Stimulated activated naive CD8-positive, alpha-beta T cell treated with anti-CD3 and anti-CD28 coated beads, Interleukin-15, amount 100 ng/mL, for 72 hours (primary cell): ENCODE measurements around the gene CHRNA4.
A peak's percentile ranks its signal among the peaks of the same experiment; 100 is the strongest.
"Not testable (repeated sequence)": the region's sequence is repeated elsewhere in the genome, so short reads cannot be mapped to it uniquely, and the experiment has no call there.

ENCODE experiments used
- ATAC-seq: fragments of 150-1000 bp; cut with Tn5 transposase; 2 replicates; pipeline ENCODE4 v1.10.0; 2021; ENCODE audit warnings: mild to moderate bottlenecking, moderate library complexity
- DNase-seq, 2 donors: peaks; one replicate each; pipeline ENCODE4 v3.0.0; 2021 to 2022
- H3K27ac Mint-ChIP-seq, 2 donors: one replicate each; pipeline ENCODE4 v1.8.0; 2022; ENCODE audit warnings: mild to moderate bottlenecking in 2 of 2, mixed read lengths in 2 of 2, moderate library complexity in 2 of 2
- H3K27me3 Mint-ChIP-seq: one replicate; pipeline ENCODE4 v1.8.0; 2022; ENCODE audit warnings: mixed read lengths
- H3K4me1 Mint-ChIP-seq: one replicate; pipeline ENCODE4 v1.8.0; 2022; ENCODE audit warnings: mild to moderate bottlenecking, mixed read lengths
- H3K4me3 Mint-ChIP-seq, 2 donors: one replicate each; pipeline ENCODE4 v1.8.0; 2022; ENCODE audit warnings: mild to moderate bottlenecking in 2 of 2, mixed read lengths in 2 of 2, moderate library complexity in 1 of 2
- H3K9me3 Mint-ChIP-seq, 2 donors: one replicate each; pipeline ENCODE4 v1.8.0; 2022; ENCODE audit warnings: mixed read lengths in 2 of 2

The CHRNA4 gene

DNA sequence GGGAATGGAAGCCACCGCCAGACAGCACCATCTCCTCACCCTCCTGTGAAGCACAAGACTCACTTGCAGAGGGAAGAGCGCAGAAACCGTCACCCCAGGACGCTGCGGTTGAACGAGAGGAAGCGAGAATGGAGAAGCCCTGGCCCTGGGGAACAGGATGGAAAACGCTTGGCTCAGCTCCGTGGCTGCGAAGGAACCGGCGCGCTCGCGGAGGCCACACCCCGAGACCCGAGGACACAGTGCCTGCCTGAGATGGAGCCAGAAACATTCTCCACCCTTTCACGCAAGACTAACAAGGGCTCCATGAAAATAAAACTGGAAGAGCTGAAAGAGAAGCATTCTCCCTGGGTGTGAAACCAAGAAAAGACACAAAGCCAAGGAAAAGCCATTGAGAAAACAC, 25.3 kb upstream of the CHRNA4 start:
- ATAC-seq: no peak
- DNase-seq: no peak
- Mint-ChIP-seq H3K9me3 (peaks cover 14 to 34% of the 10 kb centered on the region in 2 donors), H3K4me1 (no peaks in the 10 kb centered on the region), H3K27me3 (peaks cover 16% of the 10 kb centered on the region), H3K4me3 (no peak overlapping the region), H3K27ac (no peak overlapping the region)

DNA sequence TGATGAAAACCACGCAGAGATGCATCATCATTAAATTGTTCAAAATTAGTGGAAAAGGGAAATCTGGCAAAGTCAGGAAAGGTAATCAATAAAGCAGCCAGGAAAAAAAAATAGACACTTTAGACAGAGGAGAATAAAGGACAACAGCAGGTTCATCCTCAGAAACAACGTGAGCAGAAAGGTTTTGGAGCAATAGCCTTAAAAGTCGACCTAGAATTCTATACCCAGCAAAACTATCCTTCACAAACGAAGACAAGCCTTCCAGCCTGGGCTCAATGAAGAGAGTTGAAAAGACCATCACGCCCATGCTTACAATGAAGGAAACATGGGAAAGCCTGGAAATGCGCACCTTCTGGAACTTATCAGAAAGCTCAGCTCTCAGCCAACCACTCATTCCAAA, 24.7 kb upstream of the CHRNA4 start:
- Mint-ChIP-seq H3K27ac (no peak overlapping the region), H3K9me3 (peaks cover 14 to 34% of the 10 kb centered on the region in 2 donors), H3K4me3 (no peak overlapping the region), H3K27me3 (peaks cover 16% of the 10 kb centered on the region), H3K4me1 (no peaks in the 10 kb centered on the region)
- DNase-seq: no peak
- no peak for ATAC-seq

DNA sequence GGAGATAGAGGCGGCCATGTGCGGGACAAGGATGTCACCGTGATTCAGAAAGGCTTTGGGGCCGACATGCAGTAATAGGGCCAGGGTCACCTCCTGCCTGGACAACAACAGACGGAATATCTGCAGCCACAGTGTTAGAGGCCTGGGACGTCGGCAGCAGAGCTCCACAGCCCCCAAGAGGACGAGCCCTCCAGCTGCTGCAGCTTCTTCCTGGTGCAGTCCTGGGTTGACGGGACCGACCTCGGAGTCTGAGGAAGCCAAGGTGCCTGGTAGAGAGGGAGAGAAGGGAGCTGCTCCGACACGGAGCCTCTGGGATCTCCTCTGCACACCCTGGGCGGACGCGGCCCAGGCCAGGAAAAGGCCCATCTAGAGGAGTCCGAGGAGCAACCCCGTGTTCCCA, 23.2 kb upstream of the CHRNA4 start:
- peaks cover 14 to 34% of the 10 kb centered on the region in 2 donors for H3K9me3 Mint-ChIP-seq
- DNase-seq (no peak), ATAC-seq (no peak)
- H3K27ac Mint-ChIP-seq: no peak overlapping the region
- no peak overlapping the region for H3K4me3 Mint-ChIP-seq
- H3K27me3 Mint-ChIP-seq: peaks cover 26% of the 10 kb centered on the region
- no peaks in the 10 kb centered on the region for H3K4me1 Mint-ChIP-seq

DNA sequence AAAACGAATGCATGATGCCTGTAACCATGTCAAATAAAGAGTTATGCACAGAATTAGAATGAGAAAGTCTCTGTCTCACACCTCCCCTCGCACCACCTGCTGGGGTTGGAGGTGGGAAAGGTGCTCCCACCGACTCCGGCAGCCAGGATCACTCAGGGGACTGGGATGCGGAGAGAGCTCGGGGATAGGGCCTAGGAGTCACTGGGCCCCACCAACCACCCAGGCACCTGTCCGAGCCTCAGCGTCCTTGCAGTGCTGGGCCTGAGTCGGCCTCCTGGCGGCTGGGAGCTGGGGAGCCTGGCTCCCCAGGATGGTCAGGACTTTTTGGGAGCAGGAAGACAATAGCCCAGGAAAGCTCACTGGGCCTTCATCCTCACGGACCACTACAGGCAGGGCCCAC, 22.4 kb upstream of the CHRNA4 start:
- DNase-seq (no peak), ATAC-seq (no peak)
- H3K9me3 Mint-ChIP-seq: peaks cover 14 to 34% of the 10 kb centered on the region in 2 donors
- H3K4me3 Mint-ChIP-seq: no peak overlapping the region
- no peak overlapping the region for H3K27ac Mint-ChIP-seq
- H3K27me3 Mint-ChIP-seq: peaks cover 34% of the 10 kb centered on the region
- H3K4me1 Mint-ChIP-seq: no peaks in the 10 kb centered on the region

DNA sequence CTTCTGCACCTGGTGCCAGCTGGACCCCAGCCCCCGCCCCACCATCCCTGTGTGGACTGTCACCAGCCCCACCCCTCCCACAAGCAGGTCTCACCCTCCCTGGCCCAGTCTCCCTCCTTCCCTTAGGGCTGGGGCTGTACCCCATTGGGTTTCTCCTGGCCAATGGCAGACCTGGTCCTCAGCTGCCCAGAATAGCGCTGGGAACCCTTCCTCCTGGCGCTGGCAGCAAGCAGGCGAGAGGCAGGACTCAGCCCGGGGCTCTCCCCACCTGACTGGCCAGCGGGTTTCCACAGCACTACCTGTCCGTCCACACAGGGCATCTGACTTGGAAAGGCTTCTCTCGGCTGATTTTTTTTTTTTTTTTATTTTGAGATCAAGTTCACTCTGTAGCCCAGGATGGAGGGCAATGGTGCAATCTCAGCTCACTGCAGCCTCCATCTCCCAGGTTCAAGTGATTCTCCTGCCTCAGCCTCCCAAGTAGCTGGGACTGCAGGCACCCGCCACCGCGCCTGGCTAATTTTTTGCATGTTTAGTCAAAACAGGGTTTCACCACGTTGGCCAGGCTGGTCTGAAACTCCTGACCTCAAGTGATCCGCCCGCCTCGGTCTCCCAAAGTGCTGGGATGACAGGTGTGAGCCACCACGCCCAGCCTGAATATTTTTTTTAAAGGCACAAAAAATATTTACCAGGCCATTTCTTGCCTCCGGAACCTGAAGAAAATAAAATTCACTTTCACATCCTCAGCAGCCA, 21.6 kb upstream of the CHRNA4 start:
- Mint-ChIP-seq H3K27me3 (peaks cover 42% of the 10 kb centered on the region), H3K4me1 (no peaks in the 10 kb centered on the region), H3K4me3 (no peak overlapping the region), H3K9me3 (peaks cover 14 to 28% of the 10 kb centered on the region in 2 donors), H3K27ac (no peak overlapping the region)
- DNase-seq: no peak
- ATAC-seq: no peak

- H3K4me1 Mint-ChIP-seq: peaks cover 5% of the 10 kb centered on the region
- H3K4me3 Mint-ChIP-seq: no peak overlapping the region
- H3K27me3 Mint-ChIP-seq: peaks cover 51% of the 10 kb centered on the region
- H3K9me3 Mint-ChIP-seq: peaks cover 9 to 20% of the 10 kb centered on the region in 2 donors
- DNase-seq (peak; percentile 37 to 40), ATAC-seq (peak; percentile 46)
- H3K27ac Mint-ChIP-seq: no peak overlapping the region
These were observed 20.8 kb upstream of the CHRNA4 start for GRCh38 chr20:63381781-63382431.

GRCh38 chr20:63380346-63380870, 19.3 kb upstream of the CHRNA4 start:
- DNase-seq (no peak), ATAC-seq (no peak)
- Mint-ChIP-seq H3K9me3 (peaks cover 3 to 5% of the 10 kb centered on the region in 2 donors), H3K4me3 (no peak overlapping the region), H3K27ac (no peak overlapping the region), H3K27me3 (peaks cover 56% of the 10 kb centered on the region), H3K4me1 (peaks cover 5% of the 10 kb centered on the region)

- not testable (repeated sequence) for DNase-seq, ATAC-seq, H3K9me3 Mint-ChIP-seq, H3K4me3 Mint-ChIP-seq, H3K4me1 Mint-ChIP-seq, H3K27ac Mint-ChIP-seq
- H3K27me3 Mint-ChIP-seq: peaks cover 56% of the 10 kb centered on the region
These were observed 18.7 kb upstream of the CHRNA4 start for GRCh38 chr20:63379872-63380271.

DNA sequence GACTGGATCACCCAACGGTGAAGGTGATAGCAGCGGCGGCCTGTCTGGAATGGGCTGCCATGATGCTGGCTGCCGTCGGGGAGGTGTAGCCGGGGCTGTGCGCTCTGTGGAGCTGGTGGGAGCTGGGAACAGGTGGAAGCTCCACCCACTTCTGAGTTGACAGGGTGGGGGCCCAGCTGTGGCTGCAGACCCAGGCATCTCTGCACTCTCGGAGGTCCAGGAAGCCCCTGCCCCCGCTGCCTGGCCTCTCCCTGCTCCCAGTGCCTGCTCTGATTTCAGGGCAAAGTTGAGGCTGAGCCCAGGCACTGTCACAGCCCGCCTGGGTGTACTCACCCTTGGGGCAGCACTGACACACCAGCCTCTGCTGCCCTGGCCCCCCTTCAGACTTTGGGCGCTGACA, 18.1 kb upstream of the CHRNA4 start:
- Mint-ChIP-seq H3K4me1 (peaks cover 5% of the 10 kb centered on the region), H3K4me3 (no peak overlapping the region), H3K27ac (no peak overlapping the region), H3K9me3 (no peaks in the 10 kb centered on the region), H3K27me3 (peaks cover 56% of the 10 kb centered on the region)
- DNase-seq (no peak), ATAC-seq (no peak)

GRCh38 chr20:63378626-63379025, 17.5 kb upstream of the CHRNA4 start:
- Mint-ChIP-seq H3K27me3 (peaks cover 54% of the 10 kb centered on the region), H3K4me3 (no peak overlapping the region), H3K27ac (no peak overlapping the region), H3K4me1 (peaks cover 5% of the 10 kb centered on the region), H3K9me3 (no peaks in the 10 kb centered on the region)
- DNase-seq (no peak), ATAC-seq (no peak)

GRCh38 chr20:63377951-63378381, 16.8 kb upstream of the CHRNA4 start:
- ATAC-seq: no peak
- Mint-ChIP-seq H3K4me3 (no peak overlapping the region), H3K4me1 (peaks cover 5% of the 10 kb centered on the region), H3K9me3 (no peaks in the 10 kb centered on the region), H3K27me3 (peaks cover 50% of the 10 kb centered on the region), H3K27ac (no peak overlapping the region)
- DNase-seq: no peak

DNA sequence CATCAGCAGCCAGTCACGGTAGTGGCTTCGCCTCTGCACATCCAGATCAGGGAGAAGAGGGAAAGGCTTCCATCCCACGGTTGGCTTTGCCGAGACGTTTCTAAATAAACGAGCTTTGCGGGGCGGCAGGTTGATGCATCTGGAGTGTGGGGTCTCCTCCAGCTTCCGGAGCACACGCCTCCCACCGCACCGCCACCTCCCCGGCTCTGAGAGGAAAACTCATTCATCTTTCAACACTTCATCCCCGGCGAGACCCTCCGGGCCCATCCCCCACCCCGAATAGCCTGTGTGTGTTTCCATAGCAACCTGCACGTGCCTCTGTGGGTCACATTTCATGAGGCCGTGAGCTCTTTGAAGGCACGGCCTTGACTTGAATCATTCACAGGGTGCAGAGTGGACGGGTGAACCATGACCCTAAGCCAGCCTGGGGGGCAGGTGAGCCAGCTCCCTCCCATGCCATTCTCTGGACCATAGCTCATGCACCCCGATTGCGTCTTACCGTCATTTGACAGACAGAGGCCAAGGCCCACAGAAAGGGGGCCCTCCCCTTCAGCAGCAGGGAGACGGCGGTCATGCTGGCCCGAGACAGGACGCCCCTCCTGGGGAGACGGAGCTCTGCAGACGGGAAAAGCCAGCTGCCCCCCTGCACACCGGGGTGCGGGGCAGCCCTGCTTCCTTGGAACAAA, 16.2 kb upstream of the CHRNA4 start:
- Mint-ChIP-seq H3K4me1 (peaks cover 5% of the 10 kb centered on the region), H3K4me3 (no peak overlapping the region), H3K9me3 (no peaks in the 10 kb centered on the region), H3K27ac (no peak overlapping the region), H3K27me3 (peaks cover 55% of the 10 kb centered on the region)
- DNase-seq: no peak
- no peak for ATAC-seq

DNA sequence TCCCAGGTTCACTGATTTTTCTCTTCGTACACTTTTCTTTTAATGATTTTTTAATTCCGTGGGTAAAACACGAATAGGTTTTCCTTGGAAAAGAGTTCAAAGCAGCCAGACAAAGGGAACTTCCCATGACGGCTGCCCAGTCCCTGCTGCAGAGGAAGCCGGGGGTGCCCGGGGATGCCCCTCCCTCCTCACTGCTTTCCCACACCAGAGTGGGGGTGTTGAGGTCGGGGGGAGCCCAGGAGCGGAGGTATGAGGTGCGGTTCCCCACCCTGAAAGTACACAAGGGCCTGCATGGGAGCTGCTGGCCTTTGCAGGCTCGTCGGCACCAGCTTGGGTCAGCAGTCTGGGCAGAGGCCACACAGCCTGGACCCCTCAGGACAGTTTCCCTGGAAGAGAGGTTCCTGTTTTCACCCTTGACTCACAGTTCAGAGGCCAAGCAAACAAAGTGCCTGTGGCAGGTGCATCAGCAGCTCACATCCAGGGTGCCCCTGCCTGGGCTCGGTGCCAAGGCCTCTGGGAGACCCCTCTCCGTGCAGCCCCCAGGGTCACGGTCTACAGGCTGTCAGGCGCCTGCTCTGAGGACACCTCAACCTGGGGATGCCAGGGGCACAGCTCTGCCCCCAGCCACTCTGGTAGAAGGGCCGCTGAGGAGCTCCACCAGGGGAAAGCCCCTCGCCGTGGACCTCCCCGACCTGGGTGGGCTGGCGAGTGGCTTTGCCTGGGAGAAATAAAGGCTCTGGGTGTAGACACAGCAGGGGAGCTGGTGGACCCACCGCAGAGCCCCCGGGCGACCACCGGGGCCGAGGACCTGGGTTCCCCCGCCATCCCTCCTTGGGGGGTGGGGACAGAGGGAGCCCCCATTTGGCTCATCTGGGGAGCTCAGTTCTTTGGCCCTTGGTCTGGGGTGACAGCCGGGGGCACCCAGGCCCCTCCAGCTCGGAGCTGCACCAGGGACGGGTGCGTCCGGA, 15.4 kb upstream of the CHRNA4 start:
- DNase-seq: no peak
- Mint-ChIP-seq H3K27ac (no peak overlapping the region), H3K4me1 (peaks cover 5% of the 10 kb centered on the region), H3K4me3 (no peak overlapping the region), H3K27me3 (peaks cover 59% of the 10 kb centered on the region), H3K9me3 (no peaks in the 10 kb centered on the region)
- no peak for ATAC-seq

GRCh38 chr20:63375438-63375837, 14.3 kb upstream of the CHRNA4 start:
- DNase-seq (no peak), ATAC-seq (no peak)
- Mint-ChIP-seq H3K27me3 (peaks cover 66% of the 10 kb centered on the region), H3K4me3 (no peak overlapping the region), H3K9me3 (no peaks in the 10 kb centered on the region), H3K27ac (no peak overlapping the region), H3K4me1 (peaks cover 5% of the 10 kb centered on the region)

- Mint-ChIP-seq H3K27ac (no peak overlapping the region), H3K4me3 (no peak overlapping the region), H3K27me3 (peaks cover 58% of the 10 kb centered on the region), H3K4me1 (peaks cover 5% of the 10 kb centered on the region), H3K9me3 (no peaks in the 10 kb centered on the region)
- ATAC-seq (no peak), DNase-seq (no peak)
These were observed 13.4 kb upstream of the CHRNA4 start for GRCh38 chr20:63374504-63374903.
